BJ (cell line): Measurements from ENCODE around the gene NABP1. TPM values are rescaled to one million over a fixed set of nuclear protein-coding genes. Genes with fewer than 3 reads are reported as not detected.

ENCODE experiments used
- CTCF ChIA-PET: fragments of 350-600 bp; formaldehyde crosslinking; extraction: SDS; loops from one replicate; lab custom pipeline; 2021; ENCODE audit warnings: antibody characterized with exemption, inconsistent platforms; lab: Yijun Ruan, JAX
- POLR2A ChIA-PET: fragments of 300-600 bp; sonication (Branson Sonifier 250); formaldehyde crosslinking; extraction: SDS; loops from one replicate; lab custom pipeline; 2021; ENCODE audit warnings: antibody characterized with exemption; lab: Charles Lee
- DNase-seq: peaks from one replicate; pipeline ENCODE4 v3.0.0-alpha.2; 2011; ENCODE audit warnings: low read depth
- H3K27me3 ChIP-seq: 2 replicates; pipeline ENCODE4 v1.6.0; 2011; ENCODE audit warnings: low read length; ENCODE audit not compliant: control insufficient read depth, insufficient read depth
- H3K36me3 ChIP-seq: 2 replicates; pipeline ENCODE4 v1.5.1; 2011; ENCODE audit warnings: low read length; ENCODE audit not compliant: control insufficient read depth, insufficient read depth
- H3K4me3 ChIP-seq: 2 replicates; pipeline ENCODE4 v1.5.1; 2011; ENCODE audit warnings: low read depth, mild to moderate bottlenecking, control low read depth, low read length
- CTCF ChIP-seq: IDR thresholded peaks from 2 replicates; pipeline ENCODE4 v1.5.1; 2011; ENCODE audit warnings: low read depth, mild to moderate bottlenecking, control low read depth, inconsistent platforms, low read length, moderate library complexity; ENCODE audit not compliant: insufficient read depth
- polyA plus RNA-seq: library from polyadenylated mRNA; depleted of rRNA; stranded (reverse); fragments of >200 nt; gene quantifications from 2 replicates; pipeline ENCODE4 v1.2.3, GENCODE V29; 2011; rRNA removed
- small RNA-seq: library from RNA; depleted of rRNA; stranded (forward); fragments of <200 nt; gene quantifications from one replicate; pipeline ENCODE3, GENCODE V24; 2012; ENCODE audit warnings: low replicate concordance, low read depth; ENCODE audit not compliant: insufficient read length

NABP1 gene
- polyA plus RNA-seq, 1 experiment, result 63.8 TPM

GRCh38 chr2:191728750-191729624 lies 51.1 kb downstream of the NABP1 start:
- POLR2A ChIA-PET, result no interaction called here
- no peak for TF ChIP-seq CTCF
- CTCF ChIA-PET, result interaction anchor here (0.7 to 1.3 kb wide), 2 partner anchors 17 to 162 kb away, joined by 3 read pairs; no protein-coding TSS in a partner anchor
- peaks cover 1% of the 10 kb centered on the region; the same call in 1 of the 2 replicates for H3K27me3 ChIP-seq
- no peak overlapping the region for H3K4me3 ChIP-seq
- H3K36me3 ChIP-seq, result no peaks in the 10 kb centered on the region
- DNase-seq, result no peak

GRCh38 chr2:191730263-191730662 lies 52.3 kb downstream of the NABP1 start:
- CTCF ChIA-PET, result no interaction called here
- POLR2A ChIA-PET, result no interaction called here
- TF ChIP-seq CTCF, result no peak

More at GRCh38 chr2:191730263-191730662, 52.3 kb downstream of the NABP1 start:
- Histone ChIP-seq H3K27me3 (peaks cover 1% of the 10 kb centered on the region; the same call in 1 of the 2 replicates), H3K4me3 (no peak overlapping the region), H3K36me3 (no peaks in the 10 kb centered on the region)
- no peak for DNase-seq

Small RNAs within 50 kb of the gene (small RNA-seq; reads per million reads assigned to genes)
- not detected for gene RF02271

Other genes starting within 250 kb of the NABP1 start
- gene CAVIN2, start 169.0 kb downstream of the NABP1 start, polyA plus RNA-seq, result 3.1 and 3.5 TPM in 2 replicates